Measurements from ENCODE around the gene UNC119. TPM values are rescaled to one million over a fixed set of nuclear protein-coding genes. Genes with fewer than 3 reads are reported as not detected.
"Not testable (repeated sequence)": the region's sequence is repeated elsewhere in the genome, so short reads cannot be mapped to it uniquely, and the experiment has no call there.

UNC119 gene
- total RNA-seq, 1 donor from 2014 or later = 74.8 TPM

- no peak for DNase-seq (ENCODE audit: low read depth)
These were observed 28.5 kb downstream of the UNC119 start for GRCh38 chr17:28523876-28524275.

GRCh38 chr17:28523186-28523585 lies 29.2 kb downstream of the UNC119 start:
- no peak for DNase-seq (ENCODE audit: low read depth)

- DNase-seq (ENCODE audit: low read depth) = not testable (repeated sequence)
These were observed 30.1 kb downstream of the UNC119 start for GRCh38 chr17:28522281-28522680.

- DNase-seq (ENCODE audit: low read depth) = no peak
These were observed 30.9 kb downstream of the UNC119 start for GRCh38 chr17:28521311-28522085.

GRCh38 chr17:28520687-28521086 lies 31.7 kb downstream of the UNC119 start:
- no peak for DNase-seq (ENCODE audit: low read depth)

- peak; percentile 45 for DNase-seq (ENCODE audit: low read depth)
These were observed 33.2 kb downstream of the UNC119 start for GRCh38 chr17:28519236-28519635.

GRCh38 chr17:28518578-28518977 lies 33.8 kb downstream of the UNC119 start:
- DNase-seq (ENCODE audit: low read depth) = no peak

- no peak for DNase-seq (ENCODE audit: low read depth)
These were observed 34.3 kb downstream of the UNC119 start for GRCh38 chr17:28518132-28518531.

GRCh38 chr17:28515518-28515917 lies 36.9 kb downstream of the UNC119 start:
- DNase-seq (ENCODE audit: low read depth) = no peak

- no peak for DNase-seq (ENCODE audit: low read depth)
These were observed 37.8 kb downstream of the UNC119 start for GRCh38 chr17:28514561-28515002.

GRCh38 chr17:28513476-28513875 lies 38.9 kb downstream of the UNC119 start:
- no peak for DNase-seq (ENCODE audit: low read depth)

GRCh38 chr17:28511858-28512461 lies 40.5 kb downstream of the UNC119 start:
- no peak for DNase-seq (ENCODE audit: low read depth)

- DNase-seq (ENCODE audit: low read depth) = no peak
These were observed 42.6 kb downstream of the UNC119 start for GRCh38 chr17:28509789-28510188.

- no peak for DNase-seq (ENCODE audit: low read depth)
These were observed 44.2 kb downstream of the UNC119 start for GRCh38 chr17:28508211-28508724.

GRCh38 chr17:28507567-28508203 lies 44.7 kb downstream of the UNC119 start:
- no peak for DNase-seq (ENCODE audit: low read depth)

GRCh38 chr17:28506763-28507487 lies 45.5 kb downstream of the UNC119 start:
- DNase-seq (ENCODE audit: low read depth) = no peak

GRCh38 chr17:28505986-28506665 lies 46.3 kb downstream of the UNC119 start, which contains the start of gene FOXN1:
Gene FOXN1, plus strand, starts transcription at chr17:28506348. Its CDS starts 17,622 bp downstream, at chr17:28523970.
- no peak for DNase-seq (ENCODE audit: low read depth)

GRCh38 chr17:28503420-28503819 lies 49.0 kb downstream of the UNC119 start:
- no peak for DNase-seq (ENCODE audit: low read depth)

GRCh38 chr17:28501421-28502284 lies 50.8 kb downstream of the UNC119 start:
- no peak for DNase-seq (ENCODE audit: low read depth)

All from myocyte (in vitro differentiated cells).